ENCODE results near the gene PAGR1.
"Not testable (repeated sequence)": the region's sequence is repeated elsewhere in the genome, so short reads cannot be mapped to it uniquely, and the experiment has no call there.

Gene PAGR1

DNA sequence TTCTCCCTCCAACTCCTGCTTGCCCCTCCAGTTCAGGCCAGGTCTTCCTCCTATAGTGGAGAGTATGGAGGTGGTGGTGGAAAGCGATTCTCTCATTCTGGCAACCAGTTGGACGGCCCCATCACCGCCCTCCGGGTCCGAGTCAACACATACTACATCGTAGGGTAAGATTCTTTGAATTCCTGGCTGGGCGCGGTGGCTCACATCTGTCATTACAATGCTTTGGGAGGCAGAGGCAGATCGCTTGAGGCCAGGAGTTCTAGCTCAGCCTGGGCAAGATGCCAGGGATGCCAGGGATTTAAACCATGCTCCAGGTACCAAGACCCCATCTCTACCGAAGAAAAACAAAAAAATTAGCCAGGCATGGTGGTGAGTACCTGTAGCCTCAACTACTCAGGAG lies 36.5 kb upstream of the PAGR1 start:
- no peak overlapping the region for H3K4me3 ChIP-seq (ENCODE audit: low read depth, low read length)
- TF ChIP-seq, protein P1, sequence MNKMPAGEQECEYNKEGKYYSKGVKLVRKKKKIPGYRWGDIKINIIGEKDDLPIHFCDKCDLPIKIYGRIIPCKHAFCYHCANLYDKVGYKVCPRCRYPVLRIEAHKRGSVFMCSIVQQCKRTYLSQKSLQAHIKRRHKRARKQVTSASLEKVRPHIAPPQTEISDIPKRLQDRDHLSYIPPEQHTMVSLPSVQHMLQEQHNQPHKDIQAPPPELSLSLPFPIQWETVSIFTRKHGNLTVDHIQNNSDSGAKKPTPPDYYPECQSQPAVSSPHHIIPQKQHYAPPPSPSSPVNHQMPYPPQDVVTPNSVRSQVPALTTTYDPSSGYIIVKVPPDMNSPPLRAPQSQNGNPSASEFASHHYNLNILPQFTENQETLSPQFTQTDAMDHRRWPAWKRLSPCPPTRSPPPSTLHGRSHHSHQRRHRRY (tag by site-specific recombination; IDR thresholded peaks at IDR 0.05) = no peak
- TF ChIP-seq ZNF2 (tag by site-specific recombination; IDR thresholded peaks at IDR 0.05) (no peak), ZBTB1 (tag by site-specific recombination; IDR thresholded peaks at IDR 0.05) (no peak), ZBTB7A (tag by site-specific recombination; IDR thresholded peaks at IDR 0.05; ENCODE audit: low read depth) (no peak), ZNF10 (tag by site-specific recombination; IDR thresholded peaks at IDR 0.05) (no peak), ZNF280D (tag by site-specific recombination; IDR thresholded peaks at IDR 0.05) (no peak), ZNF692 (tag by site-specific recombination; IDR thresholded peaks at IDR 0.05) (no peak), ZNF138 (tag by site-specific recombination; IDR thresholded peaks at IDR 0.05; ENCODE audit: borderline replicate concordance) (no peak), ZNF24 (tag by site-specific recombination; IDR thresholded peaks at IDR 0.05) (no peak), ZNF580 (tag by site-specific recombination; IDR thresholded peaks at IDR 0.05) (no peak), IKZF3 (tag by site-specific recombination; IDR thresholded peaks at IDR 0.05) (no peak), MYNN (tag by site-specific recombination; IDR thresholded peaks at IDR 0.05; ENCODE audit: borderline replicate concordance) (no peak)
- TF ChIP-seq, protein P2, sequence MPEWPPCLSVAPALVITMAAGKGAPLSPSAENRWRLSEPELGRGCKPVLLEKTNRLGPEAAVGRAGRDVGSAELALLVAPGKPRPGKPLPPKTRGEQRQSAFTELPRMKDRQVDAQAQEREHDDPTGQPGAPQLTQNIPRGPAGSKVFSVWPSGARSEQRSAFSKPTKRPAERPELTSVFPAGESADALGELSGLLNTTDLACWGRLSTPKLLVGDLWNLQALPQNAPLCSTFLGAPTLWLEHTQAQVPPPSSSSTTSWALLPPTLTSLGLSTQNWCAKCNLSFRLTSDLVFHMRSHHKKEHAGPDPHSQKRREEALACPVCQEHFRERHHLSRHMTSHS (tag by site-specific recombination; IDR thresholded peaks at IDR 0.05) = no peak
- no peaks in the 10 kb centered on the region for H3K9me3 ChIP-seq (ENCODE audit: control insufficient read depth, insufficient read depth, low read depth, low read length)
- H3K27ac ChIP-seq (ENCODE audit: extremely low read depth, low read depth, low read length) = no peak overlapping the region
- H3K36me3 ChIP-seq (ENCODE audit: control insufficient read depth in 2 of 2, insufficient read depth in 1 of 2, low read length in 2 of 2) = no peaks in the 10 kb centered on the region
- ChIA-PET CTCF (interaction anchor here (1.5 kb wide), 1 partner anchor 69 kb away, joined by 6 read pairs; no protein-coding TSS in a partner anchor), POLR2A (interaction anchor here (0.8 kb wide), 1 partner anchor 11 kb away, joined by 3 read pairs; the partner anchor contains the start of gene KIF22)
- peaks cover 4% of the 10 kb centered on the region; the same call in 1 of the 2 replicates for H3K4me1 ChIP-seq (ENCODE audit: control insufficient read depth, insufficient read depth, low read length)

DNA sequence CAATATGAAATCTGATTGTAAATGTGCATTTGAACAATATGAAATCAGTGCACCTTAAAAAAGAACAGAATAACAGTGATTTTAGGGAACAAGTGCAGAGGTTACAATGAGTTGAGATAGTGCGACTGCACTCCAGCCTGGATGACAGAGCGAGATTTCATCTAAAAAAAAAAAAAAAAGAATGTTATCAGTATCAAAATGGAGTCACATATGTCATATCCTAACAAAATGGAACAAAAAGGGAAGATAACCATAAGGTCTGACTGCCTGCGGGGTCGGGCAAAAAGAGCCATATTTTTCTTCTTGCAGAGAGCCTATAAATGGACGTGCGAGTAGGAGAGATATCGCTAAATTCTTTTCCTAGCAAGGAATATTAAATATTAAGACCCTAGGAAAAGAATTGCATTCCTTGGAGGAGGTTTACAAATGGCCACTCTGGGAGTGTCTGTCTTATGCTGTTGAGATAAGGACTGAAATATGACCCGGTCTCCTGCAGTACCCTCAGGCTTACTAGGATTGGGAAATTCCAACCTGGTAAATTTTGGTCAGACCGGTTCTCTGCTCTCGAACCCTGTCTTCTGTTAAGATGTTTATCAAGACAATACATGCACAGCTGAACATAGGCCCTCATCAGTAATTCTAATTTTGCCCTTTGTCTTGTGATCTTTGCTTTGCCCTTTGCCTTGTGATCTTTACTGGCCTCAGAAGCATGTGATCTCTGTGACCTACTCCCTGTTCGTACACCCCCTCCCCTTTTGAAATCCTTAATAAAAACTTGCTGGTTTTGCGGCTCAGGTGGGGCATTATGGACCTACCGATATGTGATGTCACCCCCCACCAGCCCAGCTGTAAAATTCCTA lies 32.6 kb upstream of the PAGR1 start:
- H3K36me3 ChIP-seq (ENCODE audit: control insufficient read depth in 2 of 2, insufficient read depth in 1 of 2, low read length in 2 of 2); H3K4me3 ChIP-seq (ENCODE audit: low read depth, low read length); H3K4me1 ChIP-seq (ENCODE audit: control insufficient read depth, insufficient read depth, low read length); H3K27ac ChIP-seq (ENCODE audit: extremely low read depth, low read depth, low read length); POLR2A ChIA-PET; CTCF ChIA-PET; H3K9me3 ChIP-seq (ENCODE audit: control insufficient read depth, insufficient read depth, low read depth, low read length): not testable (repeated sequence)
- TF ChIP-seq YY1 (tag by site-specific recombination; IDR thresholded peaks at IDR 0.05) (peak; percentile 32; the same call in 1 of the 2 replicates), IKZF3 (tag by site-specific recombination; IDR thresholded peaks at IDR 0.05) (0 out of 2 replicates have a peak, but pooled peaks have one; percentile 24)
